SK-N-SH treated with all-trans-retinoic acid at 6 μM for 48 hours (cell line): ENCODE results near the gene IGSF22.

Experiments
- ATAC-seq: fragments of 200-7000 bp; cut with Tn5 transposase; 3 replicates; pipeline ENCODE4 v1.9.1; 2020; ENCODE audit warnings: mild to moderate bottlenecking, moderate library complexity
- ARNTL ChIP-seq: fragments of 450-650 bp; formaldehyde crosslinking; IDR thresholded peaks from 2 replicates; pipeline ENCODE4 v1.5.0; 2020; ENCODE audit warnings: low read depth, mild to moderate bottlenecking, moderate library complexity, borderline replicate concordance
- BACH2 ChIP-seq: fragments of 250-450 bp; sonication (Bioruptor Pico); IDR thresholded peaks from 2 replicates; pipeline ENCODE4 v1.9.0; 2021; ENCODE audit warnings: mild to moderate bottlenecking, borderline replicate concordance
- CREB5 ChIP-seq: fragments of 250-450 bp; sonication (Bioruptor Pico); IDR thresholded peaks from 2 replicates; pipeline ENCODE4 v1.5.1; 2020; ENCODE audit warnings: low read depth, mild to moderate bottlenecking, moderate library complexity
- CSDC2 ChIP-seq: fragments of 250-450 bp; sonication (Bioruptor Pico); IDR thresholded peaks from 2 replicates; pipeline ENCODE4 v1.5.0; 2020; ENCODE audit warnings: mild to moderate bottlenecking, moderate library complexity
- CSRNP3 ChIP-seq: fragments of 250-450 bp; sonication (Bioruptor Pico); IDR thresholded peaks from 2 replicates; pipeline ENCODE4 v1.5.1; 2021; ENCODE audit warnings: mild to moderate bottlenecking, moderate library complexity
- ESRRG ChIP-seq: fragments of 250-450 bp; sonication (Bioruptor Pico); IDR thresholded peaks from 2 replicates; pipeline ENCODE4 v1.6.1; 2021; ENCODE audit warnings: mild to moderate bottlenecking
- GLIS3 ChIP-seq: fragments of 250-450 bp; sonication (Bioruptor Pico); IDR thresholded peaks from 2 replicates; pipeline ENCODE4 v1.5.0; 2020; ENCODE audit warnings: mild to moderate bottlenecking, moderate library complexity
- ISL1 ChIP-seq: fragments of 250-450 bp; sonication (Bioruptor Pico); IDR thresholded peaks from 2 replicates; pipeline ENCODE4 v2.1.2; 2022; ENCODE audit warnings: mild to moderate bottlenecking, moderate library complexity
- PATZ1 ChIP-seq: fragments of 250-450 bp; sonication (Bioruptor Pico); IDR thresholded peaks from 2 replicates; pipeline ENCODE4 v1.8.0; 2020; ENCODE audit warnings: mild to moderate bottlenecking, moderate library complexity, borderline replicate concordance
- POU6F1 ChIP-seq: fragments of 250-450 bp; sonication (Bioruptor Pico); IDR thresholded peaks from 2 replicates; pipeline ENCODE4 v1.8.0; 2021; ENCODE audit warnings: low read depth, mild to moderate bottlenecking, moderate library complexity, borderline replicate concordance
- PPARA ChIP-seq: fragments of 250-450 bp; sonication (Bioruptor Pico); IDR thresholded peaks from 2 replicates; pipeline ENCODE4 v1.5.0; 2020; ENCODE audit warnings: mild to moderate bottlenecking, borderline replicate concordance
- RARB ChIP-seq: fragments of 250-450 bp; sonication (Bioruptor Pico); IDR thresholded peaks from 2 replicates; pipeline ENCODE4 v1.8.0; 2021; ENCODE audit warnings: mild to moderate bottlenecking, moderate library complexity
- TOX ChIP-seq: fragments of 250-450 bp; sonication (Bioruptor Pico); IDR thresholded peaks from 2 replicates; pipeline ENCODE4 v1.8.0; 2021; ENCODE audit warnings: mild to moderate bottlenecking, moderate library complexity, borderline replicate concordance
- TSHZ2 ChIP-seq: fragments of 250-450 bp; sonication (Bioruptor Pico); IDR thresholded peaks from 2 replicates; pipeline ENCODE4 v1.5.0; 2020; ENCODE audit warnings: mild to moderate bottlenecking, moderate library complexity
- ZFP3 ChIP-seq: fragments of 250-450 bp; sonication (Bioruptor Pico); IDR thresholded peaks from 2 replicates; pipeline ENCODE4 v1.5.0; 2020; ENCODE audit warnings: mild to moderate bottlenecking, moderate library complexity
- ZNF565 ChIP-seq: fragments of 450-650 bp; formaldehyde crosslinking; conservative IDR thresholded peaks from 2 replicates; pipeline ENCODE4 v1.5.0; 2020; ENCODE audit warnings: low read depth, mild to moderate bottlenecking, moderate library complexity
- ZNF70 ChIP-seq: fragments of 450-650 bp; formaldehyde crosslinking; IDR thresholded peaks from 2 replicates; pipeline ENCODE4 v1.5.0; 2020; ENCODE audit warnings: mild to moderate bottlenecking, moderate library complexity
- ZNF8 ChIP-seq: fragments of 450-650 bp; formaldehyde crosslinking; IDR thresholded peaks from 2 replicates; pipeline ENCODE4 v1.5.0; 2020; ENCODE audit warnings: mild to moderate bottlenecking, moderate library complexity

Gene IGSF22

GRCh38 chr11:18769802-18770456 lies 43.9 kb upstream of the IGSF22 start:
- TF ChIP-seq ZNF70 (CRISPR knock-in tag) (no peak), TOX (CRISPR knock-in tag) (no peak), ISL1 (CRISPR knock-in tag) (no peak), RARB (CRISPR knock-in tag) (no peak), ZNF565 (CRISPR knock-in tag) (no peak), ARNTL (CRISPR knock-in tag) (no peak), TSHZ2 (no peak), CREB5 (CRISPR knock-in tag) (no peak), ESRRG (CRISPR knock-in tag) (no peak), BACH2 (CRISPR knock-in tag) (no peak)
- no peak for ATAC-seq

- no peak for ATAC-seq
- no peak for TF ChIP-seq RARB (CRISPR knock-in tag)
- TF ChIP-seq TOX (CRISPR knock-in tag) = no peak
- TF ChIP-seq ISL1 (CRISPR knock-in tag) = no peak
- no peak for TF ChIP-seq PPARA (CRISPR knock-in tag)
- no peak for TF ChIP-seq ZFP3
- TF ChIP-seq ARNTL (CRISPR knock-in tag) = no peak
- no peak for TF ChIP-seq CSRNP3 (CRISPR knock-in tag)
- TF ChIP-seq TSHZ2 = no peak
- no peak for TF ChIP-seq GLIS3 (CRISPR knock-in tag)
- no peak for TF ChIP-seq CSDC2 (CRISPR knock-in tag)
These were observed 43.0 kb upstream of the IGSF22 start for GRCh38 chr11:18768978-18769377.

- ATAC-seq = no peak
- no peak for TF ChIP-seq BACH2 (CRISPR knock-in tag)
- no peak for TF ChIP-seq CREB5 (CRISPR knock-in tag)
These were observed 42.5 kb upstream of the IGSF22 start for GRCh38 chr11:18768472-18768901.

GRCh38 chr11:18766015-18766414 lies 40.0 kb upstream of the IGSF22 start:
- no peak for ATAC-seq
- no peak for TF ChIP-seq ZNF8 (CRISPR knock-in tag)
- no peak for TF ChIP-seq ESRRG (CRISPR knock-in tag)
- TF ChIP-seq ARNTL (CRISPR knock-in tag) = no peak
- no peak for TF ChIP-seq ZNF565 (CRISPR knock-in tag)
- no peak for TF ChIP-seq TOX (CRISPR knock-in tag)
- TF ChIP-seq POU6F1 (CRISPR knock-in tag) = no peak
- no peak for TF ChIP-seq RARB (CRISPR knock-in tag)
- no peak for TF ChIP-seq PPARA (CRISPR knock-in tag)
- no peak for TF ChIP-seq PATZ1
- no peak for TF ChIP-seq CREB5 (CRISPR knock-in tag)
